Suprapubic skin (tissue), 4 donors: Measurements from ENCODE around the gene OR1D5. TPM values are rescaled to one million over a fixed set of nuclear protein-coding genes. Genes with fewer than 3 reads are reported as not detected.

ENCODE experiments used
- DNase-seq, 2 donors: peaks; one replicate each; pipeline ENCODE4 v3.0.0-alpha.2; 2019; ENCODE audit warnings: low spot score in 2 of 2
- H3K27ac ChIP-seq: fragments of 200-600 bp; sonication (generic); one replicate; pipeline ENCODE4 v1.5.1; 2019
- H3K27me3 ChIP-seq: fragments of 200-600 bp; sonication (generic); one replicate; pipeline ENCODE4 v1.5.1; 2019
- H3K36me3 ChIP-seq: fragments of 200-600 bp; sonication (generic); one replicate; pipeline ENCODE4 v1.5.1; 2019
- H3K4me1 ChIP-seq: fragments of 200-600 bp; sonication (generic); one replicate; pipeline ENCODE4 v1.5.1; 2019
- H3K4me3 ChIP-seq: fragments of 200-600 bp; sonication (generic); one replicate; pipeline ENCODE4 v1.5.1; 2019; ENCODE audit warnings: mild to moderate bottlenecking
- H3K9me3 ChIP-seq: fragments of 200-600 bp; sonication (generic); one replicate; pipeline ENCODE4 v1.5.1; 2019
- EP300 ChIP-seq: sonication (generic); formaldehyde crosslinking; IDR thresholded peaks from one replicate; pipeline ENCODE4 v1.6.1; 2017; ENCODE audit warnings: antibody characterized with exemption
- POLR2A ChIP-seq, 2 donors: fragments of 450-650 bp; IDR thresholded peaks; one replicate each; pipeline ENCODE4 v1.6.1; 2017; ENCODE audit warnings: antibody characterized with exemption in 2 of 2, mild to moderate bottlenecking in 2 of 2, moderate library complexity in 2 of 2
- POLR2AphosphoS5 ChIP-seq, 3 donors: sonication (generic); formaldehyde crosslinking; IDR thresholded peaks; one replicate each; pipeline ENCODE4 v1.6.1; 2017; ENCODE audit warnings: antibody characterized with exemption in 3 of 3
- WGBS: methylation state at CpG from one replicate; pipeline ENCODE4 v1.1.5; 2018; 5-methylcytosine and 5-hydroxymethylcytosine counted together
- total RNA-seq, 4 donors: library from RNA; depleted of rRNA; stranded (reverse); fragments of >200 nt; gene quantifications; one replicate each; pipeline ENCODE4 v1.1.0, GENCODE V29; 2016
- TF ChIP-seq, protein P1 (sequence below), 2 donors: fragments of 200-600 bp in 1 of 2; fragments of 450-650 bp in 1 of 2; sonication (generic) in 1 of 2; IDR thresholded peaks; one replicate each; pipeline ENCODE4 v1.5.1; 2016 to 2019; ENCODE audit warnings: antibody characterized with exemption in 2 of 2, mild to moderate bottlenecking in 1 of 2, moderate library complexity in 1 of 2

OR1D5 gene
- total RNA-seq, 4 donors from 2014 or later = not detected

DNA sequence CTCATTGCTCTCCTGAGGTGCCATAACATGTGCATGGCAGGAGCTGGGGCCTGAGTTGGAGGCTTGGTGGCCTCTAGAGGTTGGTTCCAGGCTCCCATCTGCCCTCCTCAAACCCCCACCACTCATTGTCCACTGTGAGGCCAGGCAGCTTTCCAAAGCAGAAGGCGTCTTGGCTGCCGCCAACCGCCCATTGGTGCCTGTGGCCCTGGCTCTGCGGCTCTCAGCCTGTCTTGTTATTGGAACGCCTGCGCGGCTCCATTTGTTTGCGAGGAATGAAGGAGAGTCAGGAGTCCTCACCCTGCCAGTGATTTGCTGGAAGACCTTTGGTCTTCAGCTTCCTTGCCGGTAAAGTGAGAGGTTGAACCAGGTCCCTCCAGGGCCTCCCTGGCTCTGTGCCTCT, 43.6 kb downstream of the OR1D5 start:
- 62% methylated on average over 3 of the region's 9 CpGs for WGBS

DNA sequence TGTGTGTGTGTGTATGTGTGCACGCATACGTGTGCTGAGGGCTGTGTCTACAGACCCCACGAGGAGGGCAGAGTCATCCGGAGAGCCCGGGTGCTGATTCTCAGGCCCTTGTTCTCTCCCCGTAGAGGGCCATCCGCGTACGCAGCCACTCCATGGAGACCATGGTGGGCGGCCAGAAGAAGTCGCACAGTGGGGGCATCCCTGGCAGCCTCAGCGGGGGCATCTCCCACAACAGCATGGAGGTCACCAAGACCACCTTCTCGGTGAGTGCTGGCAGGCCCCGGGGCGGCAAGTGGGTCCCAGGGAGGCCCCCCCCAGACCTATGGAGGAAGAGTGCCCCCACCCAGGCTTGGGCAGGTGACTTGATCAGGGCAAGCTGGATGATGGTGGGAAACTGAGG, 45.5 kb downstream of the OR1D5 start:
- Histone ChIP-seq H3K27me3 (no peaks in the 10 kb centered on the region), H3K36me3 (peaks cover 22% of the 10 kb centered on the region), H3K4me1 (no peaks in the 10 kb centered on the region), H3K9me3 (no peaks in the 10 kb centered on the region), H3K4me3 (no peak overlapping the region), H3K27ac (no peak overlapping the region)
- no peak for DNase-seq
- TF ChIP-seq EP300 = no peak
- TF ChIP-seq, protein P1, sequence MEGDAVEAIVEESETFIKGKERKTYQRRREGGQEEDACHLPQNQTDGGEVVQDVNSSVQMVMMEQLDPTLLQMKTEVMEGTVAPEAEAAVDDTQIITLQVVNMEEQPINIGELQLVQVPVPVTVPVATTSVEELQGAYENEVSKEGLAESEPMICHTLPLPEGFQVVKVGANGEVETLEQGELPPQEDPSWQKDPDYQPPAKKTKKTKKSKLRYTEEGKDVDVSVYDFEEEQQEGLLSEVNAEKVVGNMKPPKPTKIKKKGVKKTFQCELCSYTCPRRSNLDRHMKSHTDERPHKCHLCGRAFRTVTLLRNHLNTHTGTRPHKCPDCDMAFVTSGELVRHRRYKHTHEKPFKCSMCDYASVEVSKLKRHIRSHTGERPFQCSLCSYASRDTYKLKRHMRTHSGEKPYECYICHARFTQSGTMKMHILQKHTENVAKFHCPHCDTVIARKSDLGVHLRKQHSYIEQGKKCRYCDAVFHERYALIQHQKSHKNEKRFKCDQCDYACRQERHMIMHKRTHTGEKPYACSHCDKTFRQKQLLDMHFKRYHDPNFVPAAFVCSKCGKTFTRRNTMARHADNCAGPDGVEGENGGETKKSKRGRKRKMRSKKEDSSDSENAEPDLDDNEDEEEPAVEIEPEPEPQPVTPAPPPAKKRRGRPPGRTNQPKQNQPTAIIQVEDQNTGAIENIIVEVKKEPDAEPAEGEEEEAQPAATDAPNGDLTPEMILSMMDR (IDR thresholded peaks at IDR 0.05) = no peak
- TF ChIP-seq POLR2AphosphoS5 (IDR thresholded peaks at IDR 0.05) = no peak
- no peak for TF ChIP-seq POLR2A (IDR thresholded peaks at IDR 0.05)
- 90% methylated on average over 11 of the region's 15 CpGs for WGBS

More for the DNA sequence above, 43.6 kb downstream of the OR1D5 start:
- Histone ChIP-seq H3K9me3 (no peaks in the 10 kb centered on the region), H3K27me3 (no peaks in the 10 kb centered on the region), H3K4me3 (no peak overlapping the region), H3K27ac (no peak overlapping the region), H3K36me3 (peaks cover 22% of the 10 kb centered on the region), H3K4me1 (no peaks in the 10 kb centered on the region)
- TF ChIP-seq POLR2A (IDR thresholded peaks at IDR 0.05) (no peak), EP300 (no peak), POLR2AphosphoS5 (IDR thresholded peaks at IDR 0.05) (no peak)
- TF ChIP-seq, protein P1 (IDR thresholded peaks at IDR 0.05) = no peak
- no peak for DNase-seq

DNA sequence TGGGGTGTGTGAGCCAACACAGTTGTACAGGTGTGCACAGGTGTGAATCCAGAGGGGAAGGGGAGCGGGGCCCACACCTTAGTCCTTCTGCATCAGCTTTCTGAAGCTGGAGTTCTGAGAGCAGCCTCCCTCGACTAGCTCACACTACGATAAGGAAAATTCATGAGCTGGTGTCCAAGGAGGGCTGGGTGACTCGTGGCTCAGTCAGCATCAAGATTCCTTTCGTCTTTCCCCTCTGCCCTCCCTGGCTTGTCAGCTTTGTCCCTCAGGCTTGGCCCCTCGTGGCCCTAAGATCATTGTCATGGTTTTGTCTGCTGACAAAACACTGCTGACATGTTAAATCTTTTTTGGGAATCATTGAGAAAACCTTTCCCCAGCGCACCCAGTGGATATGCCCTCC, 47.5 kb downstream of the OR1D5 start:
- H3K36me3 ChIP-seq = peaks cover 13% of the 10 kb centered on the region
- H3K27me3 ChIP-seq = no peaks in the 10 kb centered on the region
- H3K4me3 ChIP-seq = no peak overlapping the region
- H3K27ac ChIP-seq = no peak overlapping the region
- WGBS = 92% methylated on average over 7 of the region's 7 CpGs
- H3K4me1 ChIP-seq = no peaks in the 10 kb centered on the region
- DNase-seq = no peak
- H3K9me3 ChIP-seq = no peaks in the 10 kb centered on the region
- TF ChIP-seq, protein P1 (IDR thresholded peaks at IDR 0.05) = no peak
- TF ChIP-seq EP300 (no peak), POLR2A (IDR thresholded peaks at IDR 0.05) (no peak), POLR2AphosphoS5 (IDR thresholded peaks at IDR 0.05) (no peak)

DNA sequence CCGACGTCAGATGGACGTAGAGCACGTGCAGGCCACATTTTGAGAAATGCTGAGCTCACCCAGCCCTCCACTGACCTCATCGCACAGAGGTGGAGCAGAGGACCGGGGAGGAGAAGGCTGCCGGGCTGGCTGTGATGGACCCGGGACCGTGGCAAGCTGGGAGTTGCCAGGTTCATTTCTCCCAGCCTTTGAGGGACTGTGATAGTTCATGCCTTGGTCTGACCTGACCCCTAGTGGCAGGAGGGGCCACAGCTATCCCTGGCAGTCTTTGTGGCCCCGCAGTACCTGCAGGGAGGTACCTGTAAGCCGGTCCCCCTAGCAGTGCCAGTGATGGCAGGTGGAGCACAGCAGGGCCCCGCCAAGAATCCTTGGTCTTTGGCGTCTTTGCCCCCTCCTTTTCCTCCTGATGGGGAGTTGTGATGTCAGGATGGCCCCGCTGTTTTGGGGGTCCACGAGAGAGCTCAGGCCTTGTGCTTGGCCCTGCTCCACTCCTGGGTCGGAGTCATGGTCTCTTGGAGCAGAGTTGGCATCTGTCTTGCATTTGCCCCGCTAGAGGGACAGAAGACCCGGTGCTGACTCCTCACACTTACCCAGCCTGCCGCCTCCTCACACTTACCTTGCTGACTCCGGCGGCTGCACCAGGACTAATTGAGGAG, 50.4 kb downstream of the OR1D5 start:
- Histone ChIP-seq H3K4me1 (no peaks in the 10 kb centered on the region), H3K36me3 (peaks cover 12% of the 10 kb centered on the region), H3K27ac (no peak overlapping the region), H3K27me3 (no peaks in the 10 kb centered on the region), H3K9me3 (no peaks in the 10 kb centered on the region), H3K4me3 (no peak overlapping the region)
- no peak for DNase-seq
- TF ChIP-seq, protein P1 (IDR thresholded peaks at IDR 0.05) = peak; percentile 71 to 72
- no peak for TF ChIP-seq POLR2AphosphoS5 (IDR thresholded peaks at IDR 0.05)
- WGBS = 54% methylated on average over 18 of the region's 21 CpGs

Other genes starting within 250 kb of the OR1D5 start
- gene OR1D2, start 40.8 kb upstream of the OR1D5 start, total RNA-seq = not detected
- gene OR1G1, start 63.9 kb upstream of the OR1D5 start, total RNA-seq = not detected
- not detected for gene OR1A2, start 133.9 kb upstream of the OR1D5 start, total RNA-seq
- gene OR1A1, start 144.1 kb upstream of the OR1D5 start, total RNA-seq = under 1 TPM in 1 of 4 donors, not detected in 3; 0.21 TPM
- not detected for gene OR3A1, start 234.8 kb upstream of the OR1D5 start, total RNA-seq